Neuronal stem cell (in vitro differentiated cells): ENCODE data around the gene DMRT3.

Source experiments
- DNase-seq: peaks from one replicate; pipeline ENCODE4 v3.0.0-alpha.2; 2013; ENCODE audit warnings: low spot score
- H2AFZ ChIP-seq: one replicate; pipeline ENCODE4 v1.6.1; 2013; ENCODE audit warnings: mild to moderate bottlenecking, low read length, inconsistent platforms
- H2AK5ac ChIP-seq: 2 replicates; pipeline ENCODE4 v1.6.1; 2013; ENCODE audit warnings: low read depth, mild to moderate bottlenecking, inconsistent platforms, low read length, moderate library complexity, mixed read lengths
- H2BK120ac ChIP-seq: 2 replicates; pipeline ENCODE4 v1.6.1; 2013; ENCODE audit warnings: low read depth, mild to moderate bottlenecking, inconsistent platforms, low read length, moderate library complexity, mixed read lengths
- H2BK12ac ChIP-seq: one replicate; pipeline ENCODE4 v1.6.1; 2013; ENCODE audit warnings: low read length, inconsistent platforms
- H2BK15ac ChIP-seq: 2 replicates; pipeline ENCODE4 v1.6.1; 2013; ENCODE audit warnings: mild to moderate bottlenecking, low read length, inconsistent platforms, mixed read lengths
- H2BK5ac ChIP-seq: one replicate; pipeline ENCODE4 v1.6.1; 2013; ENCODE audit warnings: inconsistent platforms, mild to moderate bottlenecking, low read length, moderate library complexity
- H3K14ac ChIP-seq: one replicate; pipeline ENCODE4 v1.6.1; 2013; ENCODE audit warnings: low read length, inconsistent platforms
- H3K18ac ChIP-seq: 2 replicates; pipeline ENCODE4 v1.6.1; 2013; ENCODE audit warnings: low read length, inconsistent platforms
- H3K23ac ChIP-seq: 2 replicates; pipeline ENCODE4 v1.6.1; 2013; ENCODE audit warnings: low read depth, mild to moderate bottlenecking, mixed read lengths, low read length, inconsistent platforms; ENCODE audit not compliant: poor library complexity
- H3K27ac ChIP-seq: replicated peaks from 3 replicates; pipeline ENCODE4 v1.5.1; 2013; ENCODE audit warnings: low read length, inconsistent platforms
- H3K27me3 ChIP-seq, 3 experiments: 2 replicates each; pipeline ENCODE4 v1.6.1; 2013; ENCODE audit warnings: low read length in 3 of 3, mild to moderate bottlenecking in 2 of 3, inconsistent platforms in 1 of 3, low read depth in 1 of 3, mixed read lengths in 1 of 3, moderate library complexity in 1 of 3; ENCODE audit not compliant: control insufficient read depth in 3 of 3, insufficient read depth in 3 of 3
- H3K36me3 ChIP-seq, 2 donors: replicated peaks in 1 of 2; 2 replicates each; pipeline ENCODE4 v1.6.1; 2013; ENCODE audit warnings: low read length in 2 of 2; ENCODE audit not compliant: control insufficient read depth in 2 of 2, insufficient read depth in 2 of 2
- H3K4ac ChIP-seq: 2 replicates; pipeline ENCODE4 v1.6.1; 2013; ENCODE audit warnings: inconsistent platforms, mild to moderate bottlenecking, low read length, moderate library complexity
- H3K4me1 ChIP-seq, 2 donors: 1 replicate in 1 of 2; 2 replicates in 1 of 2; pipeline ENCODE4 v1.6.1; 2013; ENCODE audit warnings: low read length in 2 of 2, low read depth in 1 of 2; ENCODE audit not compliant: control insufficient read depth in 2 of 2, insufficient read depth in 1 of 2
- H3K4me2 ChIP-seq: one replicate; pipeline ENCODE4 v1.6.1; 2013; ENCODE audit warnings: mild to moderate bottlenecking, low read length, inconsistent platforms; ENCODE audit not compliant: insufficient read depth, poor library complexity, severe bottlenecking
- H3K4me3 ChIP-seq, 2 donors: 2 replicates each; pipeline ENCODE4 v1.5.1; 2013; ENCODE audit warnings: low read length in 2 of 2, mild to moderate bottlenecking in 2 of 2, inconsistent platforms in 1 of 2, moderate library complexity in 1 of 2
- H3K79me1 ChIP-seq: one replicate; pipeline ENCODE4 v1.6.1; 2013; ENCODE audit warnings: low read depth, mild to moderate bottlenecking, inconsistent platforms, low read length, moderate library complexity
- H3K9ac ChIP-seq: one replicate; pipeline ENCODE4 v1.6.1; 2013; ENCODE audit warnings: mild to moderate bottlenecking, low read depth, low read length, inconsistent platforms; ENCODE audit not compliant: poor library complexity
- H3K9me3 ChIP-seq, 2 donors: replicated peaks in 1 of 2; 2 replicates each; pipeline versions ENCODE3 to v1.6.1; 2013; ENCODE audit warnings: low read length in 2 of 2, mild to moderate bottlenecking in 2 of 2, inconsistent platforms in 1 of 2, low read depth in 1 of 2, mixed read lengths in 1 of 2, moderate library complexity in 1 of 2; ENCODE audit not compliant: control insufficient read depth in 2 of 2, insufficient read depth in 1 of 2
- H4K8ac ChIP-seq: one replicate; pipeline ENCODE4 v1.6.1; 2013; ENCODE audit warnings: low read depth, mild to moderate bottlenecking, inconsistent platforms, low read length, moderate library complexity
- H4K91ac ChIP-seq: one replicate; pipeline ENCODE4 v1.6.1; 2013; ENCODE audit warnings: low read length, low read depth, mild to moderate bottlenecking, inconsistent platforms; ENCODE audit not compliant: poor library complexity
- WGBS, 2 donors: extraction: QIAGEN DNeasy Blood & Tissue Kit; methylation state at CpG; one replicate each; pipeline ENCODE4 v1.1.7; 2013; ENCODE audit warnings: missing lambda C conversion rate in 2 of 2, mixed read lengths in 1 of 2; ENCODE audit not compliant: insufficient read length in 2 of 2, insufficient replicate concordance in 1 of 2; ENCODE audit errors: extremely low coverage in 2 of 2; 5-methylcytosine and 5-hydroxymethylcytosine counted together

DMRT3 gene

DNA sequence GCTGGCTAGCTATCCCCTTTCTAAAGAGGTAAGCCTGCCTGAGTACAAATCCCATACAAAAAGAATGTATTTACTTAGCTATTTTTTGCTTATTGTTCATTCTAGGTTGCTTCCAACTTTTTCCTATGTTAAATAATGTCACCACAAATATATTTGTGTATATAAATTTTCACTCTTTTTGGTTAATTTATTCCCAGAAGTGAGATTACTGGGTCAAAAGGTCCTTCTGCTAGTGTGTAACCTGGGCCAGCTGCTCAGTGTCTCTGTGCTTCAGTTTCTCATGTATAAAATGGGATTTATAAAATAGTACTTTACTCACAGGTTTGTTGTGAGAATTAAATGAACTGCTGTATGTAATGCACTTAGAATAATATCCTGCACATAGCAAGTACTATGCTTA is 49.8 kb downstream of the DMRT3 start:
- Histone ChIP-seq H3K36me3 (no peaks in the 10 kb centered on the region), H3K4me2 (no peak overlapping the region), H3K27me3 (peaks cover 0 to 12% (median 0%) of the 10 kb centered on the region in 3 experiments), H3K14ac (no peak overlapping the region), H3K79me1 (no peaks in the 10 kb centered on the region), H4K8ac (no peak overlapping the region), H2BK5ac (no peak overlapping the region), H3K18ac (no peak overlapping the region), H3K9me3 (no peaks in the 10 kb centered on the region), H2BK15ac (no peak overlapping the region), H3K4ac (no peak overlapping the region), H3K4me3 (no peak overlapping the region), H4K91ac (no peak overlapping the region), H3K9ac (no peak overlapping the region), H2BK120ac (no peak overlapping the region), H2AK5ac (no peak overlapping the region), H2BK12ac (no peak overlapping the region), H3K23ac (no peak overlapping the region), H2AFZ (no peak overlapping the region), H3K4me1 (peaks cover 0 to 8% of the 10 kb centered on the region in 2 donors), H3K27ac (no peak overlapping the region)
- DNase-seq = no peak

GRCh38 chr9:1028501-1029190 is 52.2 kb downstream of the DMRT3 start:
- H2AK5ac ChIP-seq = no peak overlapping the region
- H3K36me3 ChIP-seq = no peaks in the 10 kb centered on the region
- H3K4me1 ChIP-seq = peaks cover 0 to 8% of the 10 kb centered on the region in 2 donors
- no CpG with 5 or more reads among the region's 8 CpGs for WGBS, 2 donors
- H3K4ac ChIP-seq = no peak overlapping the region
- no peak overlapping the region for H3K14ac ChIP-seq
- no peak overlapping the region for H4K8ac ChIP-seq
- no peak overlapping the region for H3K4me3 ChIP-seq
- no peak for DNase-seq
- H2BK12ac ChIP-seq = no peak overlapping the region
- no peak overlapping the region for H4K91ac ChIP-seq
- no peak overlapping the region for H3K9ac ChIP-seq
- H3K79me1 ChIP-seq = no peaks in the 10 kb centered on the region
- no peak overlapping the region for H2BK15ac ChIP-seq
- H2BK5ac ChIP-seq = no peak overlapping the region
- no peak overlapping the region for H2BK120ac ChIP-seq
- no peak overlapping the region for H3K4me2 ChIP-seq
- H3K18ac ChIP-seq = no peak overlapping the region
- H3K27ac ChIP-seq = no peak overlapping the region
- H3K23ac ChIP-seq = no peak overlapping the region
- H3K9me3 ChIP-seq = no peaks in the 10 kb centered on the region
- no peak overlapping the region for H2AFZ ChIP-seq
- H3K27me3 ChIP-seq = peaks cover 0 to 18% (median 0%) of the 10 kb centered on the region in 3 experiments

GRCh38 chr9:1031951-1032601 is 55.6 kb downstream of the DMRT3 start:
- Histone ChIP-seq H3K27ac (no peak overlapping the region), H2AK5ac (no peak overlapping the region), H3K14ac (no peak overlapping the region), H3K36me3 (no peaks in the 10 kb centered on the region), H4K91ac (no peak overlapping the region), H2AFZ (no peak overlapping the region), H4K8ac (no peak overlapping the region), H3K18ac (no peak overlapping the region), H3K4me1 (no peaks in the 10 kb centered on the region), H3K23ac (no peak overlapping the region), H3K4me3 (no peak overlapping the region), H3K4ac (no peak overlapping the region), H3K9ac (no peak overlapping the region), H2BK12ac (no peak overlapping the region), H3K9me3 (no peaks in the 10 kb centered on the region), H3K79me1 (no peaks in the 10 kb centered on the region), H2BK15ac (no peak overlapping the region), H3K4me2 (no peak overlapping the region), H2BK5ac (no peak overlapping the region), H3K27me3 (peaks cover 0 to 18% (median 0%) of the 10 kb centered on the region in 3 experiments), H2BK120ac (no peak overlapping the region)
- WGBS, 2 donors = no CpG with 5 or more reads among the region's 14 CpGs
- DNase-seq = no peak

DNA sequence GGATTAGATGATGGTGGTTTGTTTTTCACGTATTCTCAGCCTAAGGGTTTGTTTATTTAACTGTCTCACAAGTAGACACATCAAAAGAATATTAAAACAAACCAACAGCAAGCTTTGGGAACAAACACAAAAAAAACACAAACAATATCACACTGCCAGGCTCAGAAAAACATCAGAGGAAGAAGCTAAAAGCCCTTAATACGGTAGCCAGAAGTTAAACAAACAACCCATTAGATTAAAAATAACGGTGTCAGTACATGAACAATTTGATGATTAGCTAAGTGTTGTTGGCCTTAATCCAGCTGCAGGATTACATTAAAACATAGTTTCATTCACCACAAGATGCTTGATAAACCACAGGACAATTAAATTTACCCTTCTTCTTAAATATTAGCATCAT is 57.8 kb downstream of the DMRT3 start:
- no CpG with 5 or more reads among the region's 3 CpGs for WGBS, 2 donors
- Histone ChIP-seq H4K91ac (no peak overlapping the region), H3K14ac (no peak overlapping the region), H3K4me2 (no peak overlapping the region), H3K36me3 (no peaks in the 10 kb centered on the region), H3K27me3 (peaks cover 0 to 21% (median 2%) of the 10 kb centered on the region in 3 experiments), H3K4me1 (no peaks in the 10 kb centered on the region), H3K18ac (no peak overlapping the region), H3K9me3 (no peaks in the 10 kb centered on the region), H3K4ac (no peak overlapping the region), H2BK120ac (no peak overlapping the region), H2AK5ac (no peak overlapping the region), H3K9ac (no peak overlapping the region), H4K8ac (no peak overlapping the region), H2BK5ac (no peak overlapping the region), H2AFZ (no peak overlapping the region), H2BK12ac (no peak overlapping the region), H3K23ac (no peak overlapping the region), H3K79me1 (no peaks in the 10 kb centered on the region), H3K4me3 (no peak overlapping the region), H3K27ac (no peak overlapping the region), H2BK15ac (no peak overlapping the region)
- no peak for DNase-seq
